Chondrocyte (in vitro differentiated cells): ENCODE results near the gene PHLPP1. TPM values are rescaled to one million over a fixed set of nuclear protein-coding genes. Genes with fewer than 3 reads are reported as not detected.

Experiments
- DNase-seq: peaks from one replicate; pipeline ENCODE4 v3.0.0; 2021; ENCODE audit warnings: mixed read lengths, low spot score
- H3K27ac Mint-ChIP-seq: one replicate; pipeline ENCODE4 v1.8.0; 2021; ENCODE audit warnings: mild to moderate bottlenecking, moderate library complexity, mixed read lengths; ENCODE audit not compliant: unreplicated experiment
- H3K27me3 Mint-ChIP-seq: 2 replicates; pipeline ENCODE4 v1.8.0; 2021; ENCODE audit warnings: low read depth, mixed read lengths
- H3K36me3 Mint-ChIP-seq: 2 replicates; pipeline ENCODE4 v1.8.0; 2021; ENCODE audit warnings: low read depth, mixed read lengths
- H3K4me1 Mint-ChIP-seq: 2 replicates; pipeline ENCODE4 v1.8.0; 2021; ENCODE audit warnings: low read depth, mild to moderate bottlenecking, mixed read lengths
- H3K4me3 Mint-ChIP-seq: one replicate; pipeline ENCODE4 v1.8.0; 2021; ENCODE audit warnings: mild to moderate bottlenecking, moderate library complexity, mixed read lengths; ENCODE audit not compliant: unreplicated experiment
- H3K9me3 Mint-ChIP-seq: 2 replicates; pipeline ENCODE4 v1.8.0; 2021; ENCODE audit warnings: low read depth, mixed read lengths
- total RNA-seq: library from RNA; stranded (reverse); gene quantifications from 3 replicates; pipeline ENCODE4 v1.2.1, GENCODE V29; 2021
- TF ChIP-seq, protein P1 (sequence below): fragments of 200-600 bp; sonication (generic); IDR thresholded peaks from 2 replicates; pipeline ENCODE4 v1.5.0; 2021; ENCODE audit warnings: antibody characterized with exemption, mild to moderate bottlenecking, moderate library complexity

The PHLPP1 gene
- total RNA-seq, 1 donor from 2014 or later: 10.4 TPM

DNA sequence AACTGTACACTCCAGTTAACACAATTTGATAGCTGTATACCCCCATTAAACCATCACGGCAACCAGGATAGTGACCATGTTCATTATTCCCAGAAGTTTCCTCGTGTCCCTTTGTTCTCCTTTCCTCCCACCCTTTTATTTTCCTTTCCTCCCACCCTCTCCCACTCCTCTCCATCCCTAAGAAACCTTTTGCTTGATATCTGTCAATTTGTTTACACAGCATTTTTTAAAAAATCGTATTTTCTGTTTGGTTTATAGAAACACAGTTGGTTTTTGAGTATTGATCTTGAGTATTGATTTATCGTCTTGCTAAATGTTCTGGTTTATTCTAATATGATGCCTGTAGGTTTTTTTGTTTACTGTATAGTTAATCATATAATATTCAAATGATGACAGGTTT, 119.4 kb downstream of the PHLPP1 start:
- DNase-seq: no peak
- Mint-ChIP-seq H3K27me3 (no peaks in the 10 kb centered on the region), H3K4me1 (peaks cover 12% of the 10 kb centered on the region), H3K27ac (no peak overlapping the region), H3K36me3 (no peaks in the 10 kb centered on the region), H3K9me3 (no peaks in the 10 kb centered on the region), H3K4me3 (no peak overlapping the region)
- TF ChIP-seq, protein P1, sequence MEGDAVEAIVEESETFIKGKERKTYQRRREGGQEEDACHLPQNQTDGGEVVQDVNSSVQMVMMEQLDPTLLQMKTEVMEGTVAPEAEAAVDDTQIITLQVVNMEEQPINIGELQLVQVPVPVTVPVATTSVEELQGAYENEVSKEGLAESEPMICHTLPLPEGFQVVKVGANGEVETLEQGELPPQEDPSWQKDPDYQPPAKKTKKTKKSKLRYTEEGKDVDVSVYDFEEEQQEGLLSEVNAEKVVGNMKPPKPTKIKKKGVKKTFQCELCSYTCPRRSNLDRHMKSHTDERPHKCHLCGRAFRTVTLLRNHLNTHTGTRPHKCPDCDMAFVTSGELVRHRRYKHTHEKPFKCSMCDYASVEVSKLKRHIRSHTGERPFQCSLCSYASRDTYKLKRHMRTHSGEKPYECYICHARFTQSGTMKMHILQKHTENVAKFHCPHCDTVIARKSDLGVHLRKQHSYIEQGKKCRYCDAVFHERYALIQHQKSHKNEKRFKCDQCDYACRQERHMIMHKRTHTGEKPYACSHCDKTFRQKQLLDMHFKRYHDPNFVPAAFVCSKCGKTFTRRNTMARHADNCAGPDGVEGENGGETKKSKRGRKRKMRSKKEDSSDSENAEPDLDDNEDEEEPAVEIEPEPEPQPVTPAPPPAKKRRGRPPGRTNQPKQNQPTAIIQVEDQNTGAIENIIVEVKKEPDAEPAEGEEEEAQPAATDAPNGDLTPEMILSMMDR: no peak

DNA sequence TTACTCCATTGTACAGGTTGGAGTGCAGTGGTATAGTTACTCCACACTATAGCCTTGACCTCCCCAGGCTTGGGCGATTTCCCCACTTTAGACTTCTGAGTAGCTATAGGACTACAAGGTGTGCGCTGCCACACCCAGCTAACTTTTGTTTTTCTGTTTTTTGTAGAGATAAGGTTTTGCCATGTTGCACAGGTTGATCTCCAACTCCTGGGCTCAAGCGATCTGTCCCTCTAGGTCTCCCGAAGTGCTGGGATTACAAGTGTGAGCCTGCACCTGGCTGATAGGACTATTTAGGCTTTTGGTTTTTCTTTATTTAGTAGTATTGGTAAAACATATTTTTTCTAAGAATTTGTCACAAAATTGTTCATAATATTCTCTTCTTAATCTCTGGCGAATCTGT, 121.7 kb downstream of the PHLPP1 start:
- Mint-ChIP-seq H3K4me3 (no peak overlapping the region), H3K4me1 (peaks cover 5% of the 10 kb centered on the region), H3K9me3 (no peaks in the 10 kb centered on the region), H3K27me3 (no peaks in the 10 kb centered on the region), H3K27ac (no peak overlapping the region), H3K36me3 (no peaks in the 10 kb centered on the region)
- TF ChIP-seq, protein P1: no peak
- no peak for DNase-seq

DNA sequence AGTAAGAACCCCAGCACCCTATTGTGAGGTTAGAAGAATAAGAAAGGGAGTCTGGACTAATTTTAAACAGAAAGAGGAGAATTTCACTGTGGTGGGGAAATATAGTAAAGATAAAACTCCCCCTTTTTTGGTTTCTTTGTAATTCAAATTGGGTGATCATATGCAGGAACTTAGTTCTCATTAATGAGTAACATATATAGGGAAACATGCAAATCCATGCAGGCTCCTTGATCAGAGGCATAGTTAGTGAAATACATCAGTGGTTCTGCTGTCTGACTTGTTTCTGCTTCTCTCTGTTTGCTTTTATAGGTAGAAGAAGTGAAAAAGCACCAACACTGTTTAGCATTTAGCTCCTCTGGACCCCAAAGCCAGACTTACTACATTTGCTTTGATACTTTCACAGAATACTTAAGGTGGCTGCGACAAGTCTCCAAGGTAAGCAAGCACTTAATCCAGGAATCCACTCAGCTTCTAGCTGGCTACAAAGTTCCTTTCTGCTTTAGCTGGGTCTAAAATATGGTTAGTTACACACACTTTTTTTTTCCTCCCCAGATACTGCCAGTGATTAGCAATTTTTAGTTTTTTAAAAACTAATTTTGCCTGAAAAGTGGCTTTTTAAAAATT, 123.2 kb downstream of the PHLPP1 start:
- H3K27me3 Mint-ChIP-seq: no peaks in the 10 kb centered on the region
- H3K9me3 Mint-ChIP-seq: no peaks in the 10 kb centered on the region
- no peak overlapping the region for H3K4me3 Mint-ChIP-seq
- no peak for DNase-seq
- no peaks in the 10 kb centered on the region for H3K36me3 Mint-ChIP-seq
- TF ChIP-seq, protein P1: no peak
- H3K4me1 Mint-ChIP-seq: no peaks in the 10 kb centered on the region
- H3K27ac Mint-ChIP-seq: no peak overlapping the region

DNA sequence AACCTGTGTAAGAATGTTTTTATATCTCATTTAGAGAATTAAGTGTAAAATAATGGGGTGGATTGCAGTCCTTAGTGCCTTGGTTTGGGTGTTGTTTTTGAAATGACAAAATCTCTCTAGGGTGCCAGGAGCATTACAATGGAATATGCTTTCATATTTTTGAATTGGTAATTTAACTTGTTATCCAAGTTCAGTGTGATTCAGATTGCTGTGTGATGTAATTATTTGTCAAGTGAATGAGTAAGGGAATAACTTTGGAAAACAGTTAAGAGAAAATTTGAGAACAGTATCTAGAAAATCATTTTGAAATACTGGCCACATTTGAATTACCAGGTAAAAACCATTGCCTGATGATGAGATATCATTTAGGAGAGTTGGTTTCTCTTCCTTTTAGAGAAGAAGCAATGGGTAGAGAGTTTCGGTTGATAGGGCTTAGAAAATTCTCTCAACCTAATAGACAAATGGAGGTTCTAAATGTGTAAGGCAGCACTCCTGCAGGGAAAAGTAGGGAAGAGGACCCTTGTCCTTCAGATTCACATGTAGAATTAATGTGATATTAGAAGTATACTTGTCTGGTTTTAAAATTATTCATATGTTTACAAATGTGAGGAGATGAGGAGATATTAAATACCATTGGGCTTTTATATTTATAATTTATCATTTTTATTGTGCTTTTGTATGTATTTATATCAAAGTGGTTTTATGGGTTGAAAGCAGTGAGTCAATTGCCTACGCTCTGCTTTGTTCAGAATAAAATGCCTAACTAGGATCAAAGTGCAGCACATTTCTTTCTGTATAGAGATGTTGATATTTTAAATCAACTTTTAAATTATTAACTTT, 124.8 kb downstream of the PHLPP1 start:
- no peak overlapping the region for H3K4me3 Mint-ChIP-seq
- no peaks in the 10 kb centered on the region for H3K36me3 Mint-ChIP-seq
- no peaks in the 10 kb centered on the region for H3K4me1 Mint-ChIP-seq
- H3K9me3 Mint-ChIP-seq: no peaks in the 10 kb centered on the region
- no peaks in the 10 kb centered on the region for H3K27me3 Mint-ChIP-seq
- no peak overlapping the region for H3K27ac Mint-ChIP-seq
- DNase-seq: no peak
- TF ChIP-seq, protein P1: no peak

DNA sequence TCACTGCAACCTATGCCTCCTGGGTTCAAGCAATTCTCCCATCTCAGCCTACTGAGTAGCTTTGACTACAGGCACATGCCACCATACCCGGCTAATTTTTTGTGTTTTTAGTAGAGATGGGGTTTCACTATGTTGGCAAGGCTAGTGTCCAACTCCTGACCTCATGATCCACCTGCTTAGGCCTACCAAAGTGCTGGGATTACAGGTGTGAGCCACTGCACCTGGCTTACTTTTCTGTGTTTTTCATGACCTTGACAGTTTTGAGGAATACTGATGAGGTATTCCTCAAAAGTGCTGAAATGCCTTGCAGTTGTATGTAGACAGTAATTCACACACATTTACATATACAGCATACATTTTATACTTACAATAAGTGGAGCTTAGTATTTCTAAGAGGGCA, 126.1 kb downstream of the PHLPP1 start:
- no peak overlapping the region for H3K4me3 Mint-ChIP-seq
- TF ChIP-seq, protein P1: no peak
- no peaks in the 10 kb centered on the region for H3K9me3 Mint-ChIP-seq
- no peak overlapping the region for H3K27ac Mint-ChIP-seq
- H3K36me3 Mint-ChIP-seq: no peaks in the 10 kb centered on the region
- H3K27me3 Mint-ChIP-seq: no peaks in the 10 kb centered on the region
- no peaks in the 10 kb centered on the region for H3K4me1 Mint-ChIP-seq
- DNase-seq: no peak
